GM15510 (cell line): ENCODE data around the gene CASD1.

Experiments
- POLR2A ChIP-seq: IDR thresholded peaks from 3 replicates; pipeline ENCODE4 v1.6.1; 2011; ENCODE audit warnings: borderline replicate concordance; ENCODE audit not compliant: insufficient read length; ENCODE audit errors: extremely low read depth

Gene CASD1

GRCh38 chr7:94509264-94509886, at the start of gene CASD1:
TSS of gene CASD1 (plus strand) at chr7:94509809. CDS start at chr7:94510085, 276 bp downstream.
- TF ChIP-seq POLR2A, result peak; percentile 62

DNA sequence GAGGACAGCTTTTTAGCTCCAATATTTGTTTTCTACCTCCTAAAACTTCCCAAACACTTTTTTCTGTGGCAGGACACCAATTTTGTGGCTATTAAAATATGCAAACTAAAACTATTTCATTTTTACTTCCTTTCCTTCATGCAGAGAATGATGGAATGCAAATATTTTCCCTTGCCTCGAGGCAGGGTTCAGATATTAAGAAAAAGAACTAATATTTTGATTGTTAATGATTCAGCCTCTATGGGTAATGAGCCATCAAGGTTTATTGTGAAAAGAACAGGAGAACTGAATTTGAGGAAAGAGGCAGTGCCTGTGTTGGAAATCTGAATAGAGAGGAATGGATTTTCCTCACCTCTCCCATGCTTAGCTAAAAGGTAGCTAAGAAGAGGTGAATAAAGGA, 43.1 kb upstream of the CASD1 start:
- no peak for TF ChIP-seq POLR2A

GRCh38 chr7:94471604-94472003, 38.0 kb upstream of the CASD1 start:
- no peak for TF ChIP-seq POLR2A

GRCh38 chr7:94472608-94473007, 37.0 kb upstream of the CASD1 start:
- TF ChIP-seq POLR2A, result no peak

DNA sequence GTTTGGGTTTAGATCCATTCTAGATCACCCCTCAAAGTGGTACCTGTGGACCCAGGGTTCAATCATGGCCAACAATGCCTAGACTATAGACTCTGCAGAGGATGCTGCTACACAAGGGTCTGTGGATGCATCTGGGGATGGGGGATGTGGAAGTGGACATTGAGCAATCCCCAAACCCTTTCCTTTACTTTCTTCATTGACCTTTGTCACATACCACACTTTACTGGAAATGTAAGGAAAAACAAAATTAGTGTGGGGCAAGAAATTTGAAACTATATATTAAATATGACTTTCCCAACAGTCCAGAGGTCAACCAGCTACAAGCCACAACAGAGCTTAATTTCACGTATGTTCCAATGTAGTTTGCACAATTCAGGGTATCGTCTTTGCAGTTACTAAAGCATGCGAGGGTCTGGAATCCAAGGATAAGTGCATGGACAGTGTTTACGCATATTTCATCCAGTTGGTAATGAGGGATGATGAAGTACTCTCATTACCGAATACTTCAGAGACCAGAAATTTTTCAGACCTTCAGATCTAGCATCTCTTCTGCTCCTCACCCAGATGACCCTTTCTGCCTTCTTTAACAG, 33.3 kb upstream of the CASD1 start:
- TF ChIP-seq POLR2A, result no peak

DNA sequence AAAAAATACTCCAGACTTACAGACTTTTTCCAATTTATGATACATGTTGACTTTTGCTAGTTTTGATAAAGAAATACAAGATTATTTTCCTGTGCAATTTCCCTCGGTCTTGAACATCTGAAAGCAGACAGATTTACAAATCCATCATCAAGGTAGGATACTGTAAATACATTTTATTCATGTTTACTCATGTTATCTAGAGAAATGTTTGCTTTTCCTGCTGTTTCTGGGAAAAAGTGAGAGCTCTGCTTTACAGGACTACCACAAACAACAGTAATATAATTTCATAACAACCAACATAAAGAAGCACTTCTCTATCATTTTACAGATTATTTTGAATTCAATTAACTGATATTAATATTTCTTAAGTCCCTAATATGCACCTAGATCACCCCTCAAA, 31.7 kb upstream of the CASD1 start:
- no peak for TF ChIP-seq POLR2A

DNA sequence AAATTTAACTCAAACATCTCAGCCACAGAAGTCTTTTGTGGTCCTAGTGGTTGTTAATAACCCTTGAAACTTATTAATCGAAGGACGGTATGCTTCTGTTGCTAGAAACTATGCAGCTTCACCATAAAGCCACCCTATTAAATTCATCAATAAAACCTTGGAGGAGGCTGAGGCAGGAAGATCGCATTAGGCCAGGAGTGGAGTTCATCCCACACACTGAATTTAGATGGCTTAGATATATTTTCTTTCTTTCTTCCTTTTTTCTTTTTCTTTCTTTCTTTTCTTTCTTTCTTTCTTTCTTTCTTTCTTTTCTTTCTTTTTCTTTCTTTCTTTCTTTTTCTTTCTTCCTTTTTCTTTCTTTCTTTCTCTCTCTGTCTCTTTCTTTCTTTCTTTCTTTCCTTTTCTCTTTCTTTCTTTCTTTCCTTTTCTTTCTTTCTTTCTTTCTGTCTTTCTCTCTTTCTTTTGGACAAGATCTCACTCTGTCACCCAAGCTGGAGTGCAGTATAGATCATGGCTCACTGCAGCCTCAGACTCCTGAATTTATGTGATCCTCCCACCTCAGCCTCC, 30.9 kb upstream of the CASD1 start:
- no peak for TF ChIP-seq POLR2A

DNA sequence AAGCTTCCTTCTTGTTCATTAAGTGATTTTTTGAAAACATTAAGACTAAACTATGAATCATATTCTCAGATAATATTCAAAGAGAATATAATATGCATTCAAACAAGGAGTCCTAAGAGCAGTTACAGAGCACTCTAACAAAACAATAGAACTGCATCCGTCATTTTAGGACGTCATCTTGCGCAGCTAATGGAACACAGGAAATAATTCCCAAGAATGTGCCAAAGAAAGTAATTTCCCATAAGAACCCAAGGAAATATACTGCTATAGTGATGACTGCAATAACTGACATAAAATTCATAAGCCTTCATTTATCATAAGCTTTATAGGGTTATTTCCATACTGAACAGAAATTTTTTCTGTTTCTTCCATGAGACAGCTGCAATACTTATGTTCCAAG, 28.3 kb upstream of the CASD1 start:
- TF ChIP-seq POLR2A, result no peak

- no peak for TF ChIP-seq POLR2A
Observed at GRCh38 chr7:94482796-94483195, 26.8 kb upstream of the CASD1 start.

- no peak for TF ChIP-seq POLR2A
Observed at GRCh38 chr7:94483843-94484242, 25.8 kb upstream of the CASD1 start.

GRCh38 chr7:94486216-94486615, 23.4 kb upstream of the CASD1 start:
- TF ChIP-seq POLR2A, result no peak

DNA sequence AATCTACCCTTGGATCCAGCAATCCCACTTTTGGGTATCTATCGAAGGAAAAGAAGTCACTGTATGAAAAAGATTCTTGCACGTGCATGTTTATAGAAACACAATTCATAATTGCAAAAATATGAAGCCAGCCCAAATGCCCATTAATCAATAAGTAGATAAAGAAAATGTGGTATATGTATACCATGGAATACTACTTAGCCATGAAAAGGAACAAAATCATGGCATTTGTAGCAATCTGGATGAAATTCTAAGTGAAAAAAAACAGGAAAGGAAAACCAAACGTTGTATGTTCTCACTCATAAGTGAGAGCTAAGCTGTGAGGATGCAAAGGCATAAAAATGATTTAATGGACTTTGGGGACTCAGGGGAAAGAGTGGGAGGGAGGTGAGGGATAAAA, 18.2 kb upstream of the CASD1 start:
- no peak for TF ChIP-seq POLR2A

DNA sequence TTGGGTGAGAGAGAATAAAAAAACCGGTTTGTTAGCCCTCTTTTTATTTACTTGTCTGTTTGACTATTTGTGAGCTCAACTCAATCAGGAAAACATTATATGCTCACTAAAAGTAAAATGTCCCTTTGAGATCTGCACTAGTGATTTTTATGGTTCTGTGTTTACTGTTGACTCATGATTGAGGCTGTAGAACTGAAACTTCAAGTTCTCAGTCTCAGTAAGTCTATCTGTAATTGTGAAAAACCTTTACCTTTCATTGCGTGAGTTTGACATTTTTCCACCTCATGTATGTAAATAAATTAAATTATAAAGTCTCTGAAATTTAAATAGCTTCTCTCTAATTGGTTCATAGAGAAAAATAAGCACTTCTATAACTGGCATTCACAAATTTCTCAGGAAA, 17.0 kb upstream of the CASD1 start:
- TF ChIP-seq POLR2A, result no peak

GRCh38 chr7:94497874-94498670, 11.5 kb upstream of the CASD1 start:
- TF ChIP-seq POLR2A, result no peak

GRCh38 chr7:94498918-94499317, 10.7 kb upstream of the CASD1 start:
- TF ChIP-seq POLR2A, result no peak
